22Rv1 (cell line): Measurements from ENCODE around the gene ITGB3BP.
"Not testable (repeated sequence)": the region's sequence is repeated elsewhere in the genome, so short reads cannot be mapped to it uniquely, and the experiment has no call there.

Source experiments
- H3K27ac ChIP-seq: fragments of 450-650 bp; 2 replicates; pipeline ENCODE4 v1.5.1; 2017
- CTCF ChIP-seq: fragments of 450-650 bp; IDR thresholded peaks from 2 replicates; pipeline ENCODE4 v1.5.1; 2017; ENCODE audit warnings: mild to moderate bottlenecking
- ZFX ChIP-seq: fragments of 450-650 bp; IDR thresholded peaks from 2 replicates; pipeline ENCODE4 v1.6.1; 2017; ENCODE audit warnings: antibody characterized with exemption, borderline replicate concordance

Gene ITGB3BP

GRCh38 chr1:63522891-63523728 lies at the start of gene ITGB3BP, which contains the start of gene EFCAB7:
TSS of gene ITGB3BP (minus strand) at chr1:63523225. CDS start at chr1:63523133, 92 bp downstream.
TSS of gene EFCAB7 (plus strand) at chr1:63523525. CDS start at chr1:63525573, 2,048 bp downstream.
- H3K27ac ChIP-seq, result peak within 1 kb of the TSS; percentile 89
- no peak for TF ChIP-seq CTCF
- TF ChIP-seq ZFX, result no peak

GRCh38 chr1:63572686-63573085 lies 49.7 kb upstream of the ITGB3BP start:
- H3K27ac ChIP-seq, result not testable (repeated sequence)

- no peak overlapping the region for H3K27ac ChIP-seq
- TF ChIP-seq CTCF, result no peak
- TF ChIP-seq ZFX, result no peak
These were observed 46.8 kb upstream of the ITGB3BP start for GRCh38 chr1:63569640-63570316.

DNA sequence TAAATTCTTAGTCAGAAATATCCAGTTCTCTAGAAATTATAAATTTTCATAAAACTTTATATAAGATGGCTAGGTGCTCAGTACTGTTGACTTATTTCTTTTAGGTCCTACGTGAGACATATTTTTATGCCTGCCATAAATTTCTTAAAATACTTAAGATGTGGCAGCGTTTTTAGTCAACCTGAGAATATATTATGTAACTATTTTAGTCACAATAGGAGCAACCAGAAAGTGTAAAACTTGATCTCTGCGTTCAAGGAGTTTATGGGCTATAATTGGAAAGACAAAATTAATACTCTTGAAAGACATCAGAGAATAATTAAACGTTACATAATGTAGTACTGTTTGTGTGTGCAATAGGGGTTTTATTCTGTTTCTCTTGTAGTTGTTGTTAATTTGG lies 46.0 kb upstream of the ITGB3BP start:
- H3K27ac ChIP-seq, result no peak overlapping the region
- TF ChIP-seq CTCF (no peak), ZFX (no peak)

DNA sequence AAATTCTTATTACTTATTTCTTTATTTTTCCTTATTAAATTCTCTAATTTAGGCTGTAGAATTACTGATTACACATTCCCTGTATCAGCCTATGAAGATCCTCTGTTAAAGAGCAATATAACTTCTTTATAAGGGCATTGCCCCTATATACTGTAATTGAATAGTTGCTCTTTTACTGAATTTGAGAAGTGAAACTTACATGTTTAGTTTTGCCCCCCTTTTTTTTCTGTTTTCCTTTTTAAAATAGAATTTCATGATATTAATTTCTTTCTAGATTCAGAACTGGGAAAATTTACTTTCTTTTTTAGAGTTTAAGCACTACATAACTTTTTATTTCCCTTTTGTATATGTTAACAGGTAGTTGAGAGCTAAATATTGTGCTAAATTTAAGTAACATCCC lies 40.7 kb upstream of the ITGB3BP start:
- H3K27ac ChIP-seq, result no peak overlapping the region
- TF ChIP-seq CTCF (no peak), ZFX (no peak)

- no peak for TF ChIP-seq ZFX
- no peak for TF ChIP-seq CTCF
- H3K27ac ChIP-seq, result no peak overlapping the region
These were observed 36.3 kb upstream of the ITGB3BP start for GRCh38 chr1:63559357-63559756.

DNA sequence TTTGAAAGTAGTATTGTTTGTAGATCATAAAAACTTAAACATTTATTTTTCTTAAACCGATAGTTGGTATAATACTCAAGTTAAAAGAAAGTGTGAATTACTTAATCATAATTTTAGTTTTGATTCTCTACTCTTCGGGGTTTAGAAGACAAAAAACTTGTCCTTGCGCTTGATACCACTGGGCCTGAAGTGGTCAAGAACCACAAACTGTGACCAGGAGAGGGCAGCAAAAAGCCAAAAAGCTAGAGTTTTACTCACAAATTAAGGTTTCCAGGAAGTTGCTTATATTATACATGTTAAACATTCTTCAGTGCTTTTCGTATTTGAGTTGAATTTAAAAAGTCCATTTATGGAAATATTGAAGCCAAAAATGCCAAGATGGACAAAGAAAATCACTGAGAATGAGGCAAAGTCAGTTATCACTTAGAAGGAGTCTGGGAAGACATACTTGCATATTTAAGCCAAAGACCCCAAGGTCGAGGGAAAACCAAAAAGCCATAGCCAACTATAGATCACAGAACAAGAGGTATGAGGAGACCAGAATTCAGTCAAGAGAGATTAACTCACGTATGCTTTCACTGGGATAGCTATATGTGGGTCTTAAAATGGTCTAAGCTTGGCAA lies 34.5 kb upstream of the ITGB3BP start:
- TF ChIP-seq CTCF (peak; percentile 74), ZFX (no peak)
- no peak overlapping the region for H3K27ac ChIP-seq
